Brain microvascular endothelial cell (primary cell): ENCODE data around the gene PWWP2B.

ENCODE experiments used
- DNase-seq: peaks from one replicate; pipeline ENCODE4 v3.0.0-alpha.2; 2020
- H3K27ac ChIP-seq: fragments of 250-450 bp; sonication (Bioruptor Pico); 2 replicates; pipeline ENCODE4 v1.5.1; 2020; ENCODE audit warnings: mild to moderate bottlenecking, moderate library complexity
- H3K27me3 ChIP-seq: fragments of 250-450 bp; sonication (Bioruptor Pico); replicated peaks from 2 replicates; pipeline ENCODE4 v1.5.1; 2020; ENCODE audit warnings: mild to moderate bottlenecking
- H3K36me3 ChIP-seq: fragments of 250-450 bp; sonication (Bioruptor Pico); replicated peaks from 2 replicates; pipeline ENCODE4 v1.5.1; 2020; ENCODE audit warnings: mild to moderate bottlenecking
- H3K4me3 ChIP-seq: 2 replicates; pipeline ENCODE4 v1.5.1; 2011; ENCODE audit warnings: low read depth, mild to moderate bottlenecking, control low read depth, low read length, moderate library complexity
- in situ Hi-C: cut with HindIII; loops from 2 replicates; pipeline ENCODE4 v1.10.0; 2017; ENCODE audit warnings: low sequenced_read_pairs, low pct_ligation_motif_present
- TF ChIP-seq, protein P1 (sequence below): IDR thresholded peaks from 2 replicates; pipeline ENCODE4 v1.5.1; 2011; ENCODE audit warnings: low read depth, mild to moderate bottlenecking, moderate library complexity, low read length, control low read depth, inconsistent platforms; ENCODE audit errors: missing control alignments

PWWP2B gene

DNA sequence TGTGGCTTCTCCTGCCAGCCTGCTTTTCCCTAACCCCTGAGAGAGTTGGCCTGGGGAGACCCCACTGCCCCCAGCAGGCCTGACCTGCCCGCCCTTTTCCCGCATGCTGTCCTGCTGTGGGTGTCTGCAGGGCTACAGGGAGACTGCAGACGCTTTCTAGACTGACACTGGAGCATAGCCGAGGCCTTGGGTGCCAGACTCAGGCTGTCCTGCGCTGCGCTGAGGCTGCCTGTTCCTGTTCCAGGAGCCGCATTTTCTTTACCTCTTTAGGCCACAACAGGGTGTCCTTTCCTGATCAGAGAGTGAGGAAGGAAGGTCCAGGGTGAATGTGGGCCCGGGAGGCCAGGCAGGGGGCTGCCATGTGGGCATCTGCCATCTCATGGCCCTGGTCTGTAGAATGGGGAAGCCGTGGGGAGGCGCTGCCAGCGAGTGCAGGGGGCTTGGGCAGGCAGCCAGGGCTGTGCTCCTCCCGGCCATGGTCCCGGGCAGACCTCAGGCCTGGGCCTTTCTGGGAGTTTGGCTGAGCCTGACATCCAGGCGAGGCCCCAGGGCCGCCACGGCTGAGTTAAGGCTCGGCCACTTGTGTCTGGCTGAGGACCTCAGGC is 3.6 kb downstream of the PWWP2B start:
- DNase-seq = no peak
- H3K27me3 ChIP-seq = no peaks in the 10 kb centered on the region
- in situ Hi-C loops = no loop called here
- no peak overlapping the region for H3K4me3 ChIP-seq
- TF ChIP-seq, protein P1, sequence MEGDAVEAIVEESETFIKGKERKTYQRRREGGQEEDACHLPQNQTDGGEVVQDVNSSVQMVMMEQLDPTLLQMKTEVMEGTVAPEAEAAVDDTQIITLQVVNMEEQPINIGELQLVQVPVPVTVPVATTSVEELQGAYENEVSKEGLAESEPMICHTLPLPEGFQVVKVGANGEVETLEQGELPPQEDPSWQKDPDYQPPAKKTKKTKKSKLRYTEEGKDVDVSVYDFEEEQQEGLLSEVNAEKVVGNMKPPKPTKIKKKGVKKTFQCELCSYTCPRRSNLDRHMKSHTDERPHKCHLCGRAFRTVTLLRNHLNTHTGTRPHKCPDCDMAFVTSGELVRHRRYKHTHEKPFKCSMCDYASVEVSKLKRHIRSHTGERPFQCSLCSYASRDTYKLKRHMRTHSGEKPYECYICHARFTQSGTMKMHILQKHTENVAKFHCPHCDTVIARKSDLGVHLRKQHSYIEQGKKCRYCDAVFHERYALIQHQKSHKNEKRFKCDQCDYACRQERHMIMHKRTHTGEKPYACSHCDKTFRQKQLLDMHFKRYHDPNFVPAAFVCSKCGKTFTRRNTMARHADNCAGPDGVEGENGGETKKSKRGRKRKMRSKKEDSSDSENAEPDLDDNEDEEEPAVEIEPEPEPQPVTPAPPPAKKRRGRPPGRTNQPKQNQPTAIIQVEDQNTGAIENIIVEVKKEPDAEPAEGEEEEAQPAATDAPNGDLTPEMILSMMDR = no peak
- no peak overlapping the region for H3K27ac ChIP-seq
- H3K36me3 ChIP-seq = peaks cover 4% of the 10 kb centered on the region

DNA sequence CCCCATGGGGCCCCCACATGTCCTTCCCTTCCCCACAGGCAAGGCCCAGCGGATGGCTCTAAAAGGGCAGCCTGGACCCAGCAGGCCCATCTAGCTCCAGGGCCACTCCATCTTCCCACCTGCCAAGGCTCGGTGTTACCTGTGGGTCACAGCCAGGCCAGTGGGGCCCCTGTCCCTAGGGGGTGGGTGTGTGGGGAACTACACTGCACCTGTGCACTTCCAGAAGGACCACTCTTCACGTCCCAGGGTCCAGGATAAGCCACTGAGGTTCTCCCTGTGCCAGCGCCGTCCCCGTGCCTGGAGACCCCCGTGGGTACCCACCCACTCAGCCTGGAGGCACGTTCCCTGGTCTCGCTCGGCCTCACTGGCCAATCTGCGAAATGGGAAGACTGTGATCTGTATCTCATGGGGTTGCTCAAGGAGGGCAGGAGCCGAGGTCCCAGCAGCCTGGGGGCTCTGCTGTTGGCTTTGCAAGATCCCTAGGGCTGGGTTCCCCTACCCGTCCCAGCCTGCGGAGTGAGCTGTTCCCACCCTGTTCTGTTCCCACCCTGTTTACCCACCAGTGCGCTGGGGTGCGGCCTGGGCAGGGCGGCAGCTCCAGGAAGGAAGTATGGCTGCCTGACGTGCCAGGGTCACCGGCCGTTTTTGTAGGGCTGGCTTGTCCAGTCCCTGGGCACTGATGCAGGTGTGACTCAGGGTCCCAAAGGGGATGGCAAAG is 4.6 kb downstream of the PWWP2B start:
- in situ Hi-C loops = no loop called here
- Histone ChIP-seq H3K27ac (no peak overlapping the region), H3K36me3 (peaks cover 4% of the 10 kb centered on the region), H3K4me3 (no peak overlapping the region), H3K27me3 (no peaks in the 10 kb centered on the region)
- TF ChIP-seq, protein P1 = no peak
- no peak for DNase-seq

DNA sequence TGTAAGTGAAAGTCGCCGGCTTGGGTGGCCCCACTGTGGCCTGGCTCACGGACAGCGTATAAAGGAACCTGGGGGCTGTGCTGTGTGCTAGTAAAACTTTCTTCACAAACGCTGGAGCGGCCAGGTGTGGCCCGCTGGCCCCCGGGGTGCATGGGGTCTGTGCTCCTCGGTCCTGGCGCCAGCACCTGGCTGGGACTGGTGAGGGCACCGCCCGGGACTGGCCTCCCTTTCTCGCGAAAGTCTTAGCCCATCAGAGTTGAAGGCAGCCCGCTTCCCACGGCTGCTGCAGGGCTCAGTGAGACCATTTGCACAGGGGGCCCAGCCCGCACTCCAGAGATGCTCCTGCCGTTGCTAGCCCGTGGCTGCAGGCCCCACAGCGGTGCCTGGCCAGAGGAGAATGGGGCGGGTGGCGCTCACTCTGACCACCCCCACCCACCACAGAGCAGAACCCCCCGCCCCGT is 5.8 kb downstream of the PWWP2B start:
- H3K36me3 ChIP-seq = peaks cover 4% of the 10 kb centered on the region
- no peak for DNase-seq
- TF ChIP-seq, protein P1 = no peak
- no peak overlapping the region for H3K27ac ChIP-seq
- in situ Hi-C loops = no loop called here
- H3K4me3 ChIP-seq = no peak overlapping the region
- H3K27me3 ChIP-seq = no peaks in the 10 kb centered on the region

DNA sequence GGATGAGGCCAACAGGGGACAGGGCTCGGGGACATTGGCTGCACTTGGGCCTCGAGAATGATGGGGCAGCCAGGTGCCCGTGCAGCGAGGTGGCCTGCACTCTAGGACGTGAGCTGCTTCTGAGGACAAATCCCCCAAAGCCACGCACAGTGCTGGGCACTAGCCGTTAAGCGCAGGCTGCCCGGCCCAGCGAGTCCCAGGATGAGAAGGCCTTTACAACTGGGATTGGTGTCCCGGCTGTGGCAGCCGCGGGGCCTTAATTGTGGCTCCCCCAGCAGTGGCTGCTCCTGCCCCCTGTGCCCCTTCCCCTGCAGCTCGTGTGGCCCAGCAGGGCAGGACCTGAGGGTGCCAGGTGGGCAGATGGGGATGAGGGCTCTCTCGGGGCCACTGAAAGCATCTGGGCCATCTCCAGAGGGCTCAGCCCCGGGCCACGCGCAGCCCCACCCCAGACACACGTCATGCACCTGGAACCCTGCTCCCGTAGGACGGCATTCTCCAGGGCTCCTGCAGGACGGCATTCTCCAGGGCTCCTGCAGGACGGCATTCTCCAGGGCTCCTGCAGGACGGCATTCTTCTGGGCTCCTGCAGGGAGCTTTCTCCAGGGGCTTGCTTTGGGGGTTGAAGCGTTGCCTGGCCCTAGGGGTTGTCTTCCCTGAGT is 6.6 kb downstream of the PWWP2B start:
- H3K27me3 ChIP-seq = no peaks in the 10 kb centered on the region
- in situ Hi-C loops = no loop called here
- no peak overlapping the region for H3K4me3 ChIP-seq
- TF ChIP-seq, protein P1 = no peak
- H3K27ac ChIP-seq = no peak overlapping the region
- H3K36me3 ChIP-seq = peaks cover 4% of the 10 kb centered on the region
- no peak for DNase-seq

DNA sequence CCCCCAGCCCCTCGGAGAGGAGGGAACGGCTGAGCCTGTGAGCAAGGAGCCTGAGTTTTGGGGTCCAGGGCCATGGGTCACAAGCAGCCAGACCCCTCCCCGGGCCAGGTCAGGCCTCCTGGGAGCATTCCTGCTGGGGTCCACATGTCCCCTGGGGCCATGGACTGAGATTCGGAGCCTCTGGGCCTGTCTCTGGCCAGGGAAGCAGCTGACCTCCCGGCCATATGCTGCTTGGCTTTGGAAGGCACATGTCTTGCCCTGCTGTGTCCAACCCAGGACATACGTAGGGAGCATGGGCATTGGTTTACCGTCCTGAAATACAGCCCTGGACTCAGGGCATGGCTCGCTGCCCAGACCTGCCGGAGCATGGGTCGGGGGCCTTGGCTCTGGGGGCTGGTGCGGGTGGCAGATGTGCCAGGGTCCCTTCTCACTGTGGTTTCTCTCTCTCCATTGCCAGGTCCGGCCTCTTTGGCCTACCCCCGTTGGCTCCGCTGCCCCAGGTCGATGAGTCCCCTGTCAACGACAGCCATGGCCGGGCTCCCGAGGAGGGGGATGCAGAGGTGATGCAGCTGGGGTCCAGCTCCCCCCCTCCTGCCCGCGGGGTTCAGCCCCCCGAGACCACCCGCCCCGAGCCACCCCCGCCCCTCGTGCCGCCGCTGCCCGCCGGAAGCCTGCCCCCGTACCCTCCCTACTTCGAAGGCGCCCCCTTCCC is 7.3 kb downstream of the PWWP2B start:
- TF ChIP-seq, protein P1 = no peak
- H3K27ac ChIP-seq = no peak overlapping the region
- H3K27me3 ChIP-seq = no peaks in the 10 kb centered on the region
- in situ Hi-C loops = no loop called here
- peaks cover 4% of the 10 kb centered on the region for H3K36me3 ChIP-seq
- DNase-seq = no peak
- no peak overlapping the region for H3K4me3 ChIP-seq
